Endothelial cell of umbilical vein (primary cell): ENCODE data around the gene TMEM150C. TPM values are rescaled to one million over a fixed set of nuclear protein-coding genes. Genes with fewer than 3 reads are reported as not detected.

Experiments used
- BruUV-seq: library from RNA; stranded (reverse); fragments of 400-500 nt; replicated peaks from 2 replicates; lab custom pipeline; 2021; lab: Mats Ljungman, UMichigan
- CTCF ChIA-PET: fragments of 300-600, 350-600 bp; sonication (Branson Sonifier 250); formaldehyde crosslinking; loops from one replicate; lab custom pipeline; 2021; ENCODE audit warnings: antibody characterized with exemption, inconsistent platforms; lab: Charles Lee
- POLR2A ChIA-PET: fragments of 300-600, 350-600 bp; sonication (Branson Sonifier 250); formaldehyde crosslinking; loops from one replicate; lab custom pipeline; 2021; ENCODE audit warnings: antibody characterized with exemption, inconsistent platforms; lab: Charles Lee
- DNase-seq: peaks from one replicate; pipeline ENCODE4 v3.0.0-alpha.2; 2011; ENCODE audit warnings: low read depth, low spot score
- FAIRE-seq: peaks from 2 replicates; lab custom pipeline; 2011; peaks lifted over from hg19 to GRCh38; lab: Jason Lieb, UNC
- H2AFZ ChIP-seq: 2 replicates; pipeline ENCODE4 v1.6.0; 2012; ENCODE audit warnings: low read depth, low read length, control low read depth, inconsistent platforms
- H3K27ac ChIP-seq: 2 replicates; pipeline ENCODE4 v1.5.1; 2011; ENCODE audit warnings: low read depth, mild to moderate bottlenecking, control low read depth, low read length, moderate library complexity; ENCODE audit not compliant: insufficient read depth
- H3K27me3 ChIP-seq, 2 experiments: 2 replicates each; pipeline versions ENCODE4 v1.6.0 to v1.6.1; 2011; ENCODE audit warnings: low read length in 2 of 2, mixed read lengths in 1 of 2; ENCODE audit not compliant: control insufficient read depth in 2 of 2, insufficient read depth in 2 of 2
- H3K36me3 ChIP-seq, 2 experiments: 2 replicates in 1 of 2; 3 replicates in 1 of 2; pipeline ENCODE4 v1.5.1; 2011; ENCODE audit warnings: low read length in 2 of 2, mild to moderate bottlenecking in 1 of 2, moderate library complexity in 1 of 2; ENCODE audit not compliant: control insufficient read depth in 2 of 2, insufficient read depth in 2 of 2; ENCODE audit errors: extremely low read depth in 1 of 2
- H3K4me1 ChIP-seq: 3 replicates; pipeline ENCODE4 v1.5.1; 2011; ENCODE audit warnings: mild to moderate bottlenecking, low read length; ENCODE audit not compliant: control insufficient read depth, insufficient read depth; ENCODE audit errors: extremely low read depth
- H3K4me2 ChIP-seq: 2 replicates; pipeline ENCODE4 v1.6.1; 2011; ENCODE audit warnings: low read length, control low read depth, mixed read lengths; ENCODE audit not compliant: insufficient read depth
- H3K4me3 ChIP-seq, 3 experiments: fragments of 200-600 bp in 1 of 3; sonication (generic), shearing (Covaris generic) in 1 of 3; replicated peaks in 1 of 3; 2 replicates each; pipeline ENCODE4 v1.5.1; 2011 to 2016; ENCODE audit warnings: control low read depth in 3 of 3, low read length in 3 of 3, mild to moderate bottlenecking in 2 of 3, inconsistent platforms in 1 of 3, low read depth in 1 of 3, moderate library complexity in 1 of 3; ENCODE audit not compliant: insufficient read depth in 1 of 3
- H3K79me2 ChIP-seq: 2 replicates; pipeline ENCODE4 v1.6.0; 2012; ENCODE audit warnings: low read length, inconsistent platforms; ENCODE audit not compliant: control insufficient read depth, insufficient read depth
- H3K9ac ChIP-seq: replicated peaks from 2 replicates; pipeline ENCODE3; 2011; ENCODE audit warnings: low read length, control low read depth; ENCODE audit not compliant: insufficient read depth; ENCODE audit errors: extremely low read depth
- H3K9me1 ChIP-seq: replicated peaks from 3 replicates; pipeline ENCODE4 v1.6.0; 2011; ENCODE audit warnings: mild to moderate bottlenecking, low read length; ENCODE audit not compliant: control insufficient read depth, insufficient read depth; ENCODE audit errors: extremely low read depth
- H3K9me3 ChIP-seq: replicated peaks from 2 replicates; pipeline ENCODE4 v1.5.1; 2012; ENCODE audit warnings: low read length, inconsistent platforms; ENCODE audit not compliant: control insufficient read depth, insufficient read depth
- H4K20me1 ChIP-seq: replicated peaks from 2 replicates; pipeline ENCODE3; 2011; ENCODE audit warnings: mild to moderate bottlenecking, low read length; ENCODE audit not compliant: control insufficient read depth, insufficient read depth; ENCODE audit errors: extremely low read depth
- CTCF ChIP-seq, 2 donors: IDR thresholded peaks; 1 replicate in 1 of 2; 2 replicates in 1 of 2; pipeline ENCODE4 v1.5.1; 2011; ENCODE audit warnings: low read length in 2 of 2, mild to moderate bottlenecking in 2 of 2, moderate library complexity in 2 of 2, control low read depth in 1 of 2, inconsistent platforms in 1 of 2, low read depth in 1 of 2; ENCODE audit not compliant: insufficient read depth in 1 of 2; ENCODE audit errors: extremely low read depth in 1 of 2
- EZH2 ChIP-seq: IDR thresholded peaks from 2 replicates; pipeline ENCODE4 v1.6.1; 2012; ENCODE audit warnings: borderline replicate concordance, low read depth, mild to moderate bottlenecking, moderate library complexity, low read length, inconsistent platforms; ENCODE audit not compliant: severe bottlenecking
- MYC ChIP-seq: IDR thresholded peaks from one replicate; pipeline ENCODE4 v1.6.1; 2011; ENCODE audit warnings: mild to moderate bottlenecking, low read depth, low read length
- POLR2AphosphoS5 ChIP-seq: IDR thresholded peaks from 2 replicates; pipeline ENCODE4 v1.6.1; 2012; ENCODE audit warnings: low read depth, mild to moderate bottlenecking, control low read depth, low read length, moderate library complexity; ENCODE audit not compliant: insufficient read depth
- dilution Hi-C: fragments of 300-500 bp; cut with MboI; formaldehyde crosslinking; loops from one replicate; pipeline ENCODE4 v1.15.0; 2019; ENCODE audit warnings: low sequenced_read_pairs; ENCODE audit not compliant: extremely low pct_ligation_motif_present
- intact Hi-C: fragments of 100-400 bp; cut with micrococcal nuclease; formaldehyde crosslinking; loops from one replicate; pipeline ENCODE4 v1.10.0; 2022
- polyA plus RNA-seq, 4 experiments: library from polyadenylated mRNA; depleted of rRNA in 3 of 4; stranded (reverse) in 3 of 4; unstranded in 1 of 4; fragments of >200 nt; gene quantifications; 2 replicates each; pipeline versions ENCODE4 v1.2.1 to v1.2.3, GENCODE V29; 2011 to 2012; ENCODE audit warnings: missing spikeins in 1 of 4
- total RNA-seq: library from RNA; stranded (reverse); gene quantifications from 2 replicates; pipeline ENCODE4 v1.2.3, GENCODE V29; 2021

TMEM150C gene
- total and polyA plus RNA-seq, 2 donors (not counting 3 experiments of a cell fraction or from before 2014, with no cell fraction given) = 4.1 to 6.6 TPM

DNA sequence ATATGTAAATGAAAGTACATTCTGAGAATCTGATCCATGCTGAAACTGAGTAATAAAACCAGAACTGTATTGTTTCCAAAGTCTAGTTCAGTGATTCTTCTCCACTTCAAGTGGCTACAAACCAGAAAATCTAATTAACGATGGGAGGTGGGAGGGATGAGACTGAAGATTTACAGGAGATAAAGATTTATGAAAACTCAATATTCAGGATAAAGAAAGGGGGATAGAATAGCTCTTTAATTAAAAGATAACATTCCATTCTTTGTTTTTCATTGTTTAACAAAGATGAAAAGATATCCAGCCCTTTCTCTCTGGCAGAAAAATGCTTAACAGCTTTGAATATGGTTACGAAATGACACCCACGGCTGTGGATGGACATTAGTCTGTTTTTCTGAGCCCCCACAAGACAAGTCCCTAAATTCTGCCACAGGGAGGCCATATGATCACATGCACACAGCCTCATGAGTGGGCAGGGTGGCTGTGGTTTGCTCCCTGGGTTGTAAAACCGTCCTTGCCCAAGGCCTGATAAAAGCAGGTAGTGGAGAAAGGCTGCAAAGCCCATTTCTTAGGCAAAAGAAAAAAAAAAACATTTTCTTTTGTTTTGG, 36.4 kb downstream of the TMEM150C start:
- Histone ChIP-seq H3K9ac (no peak overlapping the region), H4K20me1 (no peaks in the 10 kb centered on the region), H3K4me2 (no peak overlapping the region), H3K4me1 (peaks cover 3% of the 10 kb centered on the region), H3K27ac (no peak overlapping the region), H3K9me3 (no peaks in the 10 kb centered on the region), H3K4me3 (no peak overlapping the region), H3K9me1 (no peaks in the 10 kb centered on the region), H3K36me3 (no peaks in the 10 kb centered on the region), H3K79me2 (no peaks in the 10 kb centered on the region), H3K27me3 (no peaks in the 10 kb centered on the region), H2AFZ (no peak overlapping the region)
- intact Hi-C loops (no loop called here), dilution Hi-C loops (no loop called here)
- FAIRE-seq (peak; percentile 24), DNase-seq (peak; percentile 5)
- POLR2A ChIA-PET = no interaction called here
- no TSS peak for BruUV-seq
- TF ChIP-seq EZH2 = no peak
- CTCF ChIA-PET = no interaction called here

DNA sequence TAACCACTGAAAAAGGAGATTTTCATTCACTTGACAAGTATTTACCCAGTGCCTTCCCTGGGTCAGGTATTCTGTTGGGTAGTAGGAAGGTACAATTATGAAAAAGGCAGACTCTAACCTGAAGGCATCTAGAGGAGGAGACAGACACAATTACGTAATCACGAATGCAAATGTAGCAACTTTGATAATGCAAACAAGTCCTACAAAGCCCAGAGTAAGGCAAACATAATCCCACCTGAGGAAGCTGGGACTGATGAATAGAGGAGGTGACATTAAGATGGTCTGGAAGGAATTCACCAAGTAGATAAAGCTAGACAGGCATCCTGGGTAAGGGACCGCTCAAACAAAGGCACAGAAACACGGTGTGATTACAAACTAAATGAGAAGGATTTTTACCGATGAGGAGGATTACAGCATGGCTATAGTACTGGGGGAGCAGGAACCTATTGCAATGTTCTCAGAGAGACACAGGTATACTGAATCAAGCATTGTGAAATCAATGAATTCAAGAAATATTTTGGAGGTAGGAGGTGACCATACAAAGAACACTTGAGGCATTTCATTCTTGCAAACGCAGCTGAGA, 37.1 kb downstream of the TMEM150C start:
- H3K4me2 ChIP-seq = no peak overlapping the region
- DNase-seq (no peak), FAIRE-seq (no peak)
- H3K36me3 ChIP-seq = no peaks in the 10 kb centered on the region
- no peak overlapping the region for H3K4me3 ChIP-seq
- H4K20me1 ChIP-seq = no peaks in the 10 kb centered on the region
- no peak overlapping the region for H3K9ac ChIP-seq
- TF ChIP-seq MYC (no peak), POLR2AphosphoS5 (no peak), CTCF (IDR thresholded peaks at IDR 0.05; ENCODE audit: extremely low read depth in 1 of 2, insufficient read depth in 1 of 2, low read depth in 1 of 2, low read length in 2 of 2) (no peak), EZH2 (no peak)
- POLR2A ChIA-PET = no interaction called here
- CTCF ChIA-PET = interaction anchor here (1.0 kb wide), 1 partner anchor 214 kb away, joined by 3 read pairs; no protein-coding TSS in a partner anchor
- no peaks in the 10 kb centered on the region for H3K9me1 ChIP-seq
- dilution Hi-C loops (no loop called here), intact Hi-C loops (no loop called here)
- no peak overlapping the region for H3K27ac ChIP-seq
- BruUV-seq = no TSS peak
- peaks cover 3% of the 10 kb centered on the region for H3K4me1 ChIP-seq
- no peaks in the 10 kb centered on the region for H3K9me3 ChIP-seq
- H3K79me2 ChIP-seq = no peaks in the 10 kb centered on the region
- no peaks in the 10 kb centered on the region for H3K27me3 ChIP-seq
- no peak overlapping the region for H2AFZ ChIP-seq
